NCI-H526 treated with DMSO at 0.1 percent for 48 hours (cell line): Measurements from ENCODE around the gene EBP.
A peak's percentile ranks its signal among the peaks of the same experiment; 100 is the strongest.

Source experiments
- DNase-seq: peaks from one replicate; lab custom pipeline; 2025; lab: John Stamatoyannopoulos, UW

EBP gene

GRCh38 chrX:48521353-48522243 is at the start of gene EBP:
TSS of gene EBP (plus strand) at chrX:48521808. CDS start at chrX:48523772, 1,964 bp downstream.
- DNase-seq = peak; percentile 88

GRCh38 chrX:48472225-48472624 is 49.4 kb upstream of the EBP start:
- no peak for DNase-seq

GRCh38 chrX:48472851-48473703 is 48.5 kb upstream of the EBP start:
- DNase-seq = no peak

- DNase-seq = no peak
These were observed 48.0 kb upstream of the EBP start for GRCh38 chrX:48473704-48473990.

GRCh38 chrX:48474127-48474526 is 47.5 kb upstream of the EBP start:
- no peak for DNase-seq

GRCh38 chrX:48474581-48474980 is 47.0 kb upstream of the EBP start:
- no peak for DNase-seq

GRCh38 chrX:48475296-48475695 is 46.3 kb upstream of the EBP start:
- DNase-seq = no peak

GRCh38 chrX:48475774-48476577 is 45.6 kb upstream of the EBP start, which contains the start of gene FTSJ1:
TSS of gene FTSJ1 (plus strand) at chrX:48476199. CDS start at chrX:48478048, 1,849 bp downstream.
- DNase-seq = peak; percentile 71

- DNase-seq = no peak
These were observed 44.7 kb upstream of the EBP start for GRCh38 chrX:48476919-48477318.

GRCh38 chrX:48477960-48478755 is 43.5 kb upstream of the EBP start:
- DNase-seq = no peak

GRCh38 chrX:48478806-48479205 is 42.8 kb upstream of the EBP start:
- DNase-seq = no peak

- no peak for DNase-seq
These were observed 41.5 kb upstream of the EBP start for GRCh38 chrX:48480142-48480541.

GRCh38 chrX:48480583-48480982 is 41.0 kb upstream of the EBP start:
- no peak for DNase-seq

- no peak for DNase-seq
These were observed 39.1 kb upstream of the EBP start for GRCh38 chrX:48482526-48482925.

GRCh38 chrX:48487362-48487798 is 34.2 kb upstream of the EBP start:
- DNase-seq = no peak

- DNase-seq = no peak
These were observed 33.6 kb upstream of the EBP start for GRCh38 chrX:48488034-48488433.

- DNase-seq = no peak
These were observed 32.3 kb upstream of the EBP start for GRCh38 chrX:48489296-48489695.

GRCh38 chrX:48489892-48490291 is 31.7 kb upstream of the EBP start:
- no peak for DNase-seq

GRCh38 chrX:48490661-48491060 is 30.9 kb upstream of the EBP start:
- no peak for DNase-seq

GRCh38 chrX:48491809-48492208 is 29.8 kb upstream of the EBP start:
- DNase-seq = no peak

GRCh38 chrX:48492293-48492910 is 29.2 kb upstream of the EBP start:
- no peak for DNase-seq
